ENCODE data around the gene ANTXR2.
"Not testable (repeated sequence)": the region's sequence is repeated elsewhere in the genome, so short reads cannot be mapped to it uniquely, and the experiment has no call there.

ANTXR2 gene
- total RNA-seq = 50.5 reads per million, percentile 68 among the genes with 10 or more reads in this experiment

- peak; percentile 60 for DNase-seq
Observed at GRCh38 chr4:80072744-80073472, at the start of gene ANTXR2. ANTXR2 (minus strand) TSS chr4:80073229; CDS start chr4:80072560, 669 bp downstream.

GRCh38 chr4:80121815-80122214 lies 48.8 kb upstream of the ANTXR2 start:
- not testable (repeated sequence) for DNase-seq

GRCh38 chr4:80119620-80120019 lies 46.6 kb upstream of the ANTXR2 start:
- DNase-seq = not testable (repeated sequence)

GRCh38 chr4:80116516-80116915 lies 43.5 kb upstream of the ANTXR2 start:
- DNase-seq = no peak

DNA sequence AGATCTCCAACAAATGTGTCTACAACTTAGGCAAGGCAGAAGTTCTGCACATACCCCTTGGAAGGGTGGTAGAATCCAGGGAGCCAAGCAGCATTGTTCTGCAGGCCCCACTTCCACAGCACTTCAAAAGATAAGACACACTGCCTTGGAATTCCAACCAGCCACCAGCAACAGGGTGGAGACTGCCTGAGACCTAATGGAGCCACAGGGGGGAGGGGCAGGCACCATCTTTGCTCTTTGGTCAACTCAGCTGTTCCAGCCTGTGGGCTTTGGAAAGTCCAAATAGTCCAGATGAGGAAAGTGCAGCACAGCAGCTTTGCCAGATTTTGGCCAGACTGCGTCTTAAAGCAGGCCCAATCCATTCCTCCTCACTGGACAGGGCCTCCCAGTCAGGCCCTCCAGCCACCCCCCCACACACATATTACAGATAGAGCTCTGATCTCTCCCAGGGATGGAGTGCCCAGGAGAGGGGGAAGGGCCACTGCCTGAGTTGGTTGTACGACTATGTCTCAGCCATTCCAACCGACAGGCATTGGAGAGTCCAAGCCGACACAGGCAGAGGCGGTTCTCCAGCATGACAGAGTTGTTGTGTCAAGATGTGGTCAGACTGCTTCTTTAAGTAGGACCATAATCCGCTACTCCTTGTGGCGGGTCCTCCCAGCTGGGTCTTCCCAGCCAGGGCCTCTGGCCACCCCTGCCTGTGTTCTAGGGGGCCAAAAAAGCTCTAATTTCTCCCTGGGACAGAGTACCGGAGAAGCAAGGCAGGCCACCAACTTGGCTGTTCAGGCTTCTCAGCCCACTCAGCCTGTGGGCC lies 42.5 kb upstream of the ANTXR2 start:
- DNase-seq = no peak

DNA sequence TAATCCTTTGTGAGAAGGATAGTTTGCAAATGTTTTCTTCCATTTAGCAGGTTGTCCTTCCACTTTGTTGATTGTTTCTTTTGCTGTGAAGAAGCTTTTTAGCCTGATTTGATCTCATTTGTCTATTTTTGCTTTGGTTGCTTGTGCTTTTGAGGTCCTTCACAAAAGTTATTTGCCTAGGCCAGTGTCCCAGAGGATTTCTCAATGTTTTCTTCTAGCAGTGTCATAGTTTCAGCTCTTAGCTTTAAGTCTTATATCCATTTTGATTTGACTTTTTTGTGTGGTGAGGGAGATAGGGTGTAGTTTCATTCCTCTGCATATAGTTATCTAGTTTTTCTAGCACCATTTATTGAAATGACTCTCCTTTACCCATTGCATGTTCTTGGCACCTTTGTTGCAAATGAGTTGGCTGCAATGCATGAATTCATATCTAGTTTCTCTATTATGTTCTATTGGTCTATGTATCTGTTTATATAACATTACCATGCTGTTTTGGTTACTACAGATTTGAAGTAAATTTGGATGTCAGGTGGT lies 41.8 kb upstream of the ANTXR2 start:
- no peak for DNase-seq

DNA sequence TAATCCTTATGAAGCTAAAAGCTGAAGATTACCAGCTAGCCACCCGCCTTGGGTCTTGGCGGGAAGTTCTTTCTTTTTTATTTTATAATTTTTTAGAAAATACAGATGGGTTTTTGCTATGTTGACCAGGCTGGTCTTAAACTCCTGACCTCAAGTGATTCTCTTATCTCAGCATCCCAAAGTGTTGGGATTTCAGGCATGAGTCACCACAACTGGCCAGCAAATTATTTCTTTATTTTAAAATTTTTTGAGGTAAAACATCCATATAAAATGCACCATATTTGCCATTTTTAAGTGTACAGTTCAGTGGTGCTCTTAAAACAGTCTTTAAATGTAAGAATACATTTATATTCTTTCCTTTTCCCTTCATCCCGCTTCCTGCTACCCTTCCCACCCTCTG lies 40.6 kb upstream of the ANTXR2 start:
- no peak for DNase-seq

DNA sequence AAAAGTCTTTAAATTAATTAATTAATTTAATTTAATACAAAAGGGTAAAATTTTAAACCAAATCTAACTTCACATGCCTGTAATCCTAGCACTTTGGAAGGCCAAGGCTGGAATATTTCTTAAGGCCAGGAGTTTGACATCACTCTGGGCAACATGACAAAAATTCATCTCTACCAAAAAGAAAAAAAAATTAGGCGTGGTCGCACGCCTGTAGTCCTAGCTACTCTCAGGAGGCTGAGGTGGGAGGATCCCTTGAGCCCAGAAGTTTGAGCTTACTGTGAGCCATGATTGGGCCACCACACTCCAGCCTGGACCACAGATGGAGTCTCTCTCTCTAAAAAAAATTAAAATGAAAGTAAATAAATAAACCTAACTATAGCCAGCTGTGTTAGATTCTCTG lies 39.2 kb upstream of the ANTXR2 start:
- no peak for DNase-seq

DNA sequence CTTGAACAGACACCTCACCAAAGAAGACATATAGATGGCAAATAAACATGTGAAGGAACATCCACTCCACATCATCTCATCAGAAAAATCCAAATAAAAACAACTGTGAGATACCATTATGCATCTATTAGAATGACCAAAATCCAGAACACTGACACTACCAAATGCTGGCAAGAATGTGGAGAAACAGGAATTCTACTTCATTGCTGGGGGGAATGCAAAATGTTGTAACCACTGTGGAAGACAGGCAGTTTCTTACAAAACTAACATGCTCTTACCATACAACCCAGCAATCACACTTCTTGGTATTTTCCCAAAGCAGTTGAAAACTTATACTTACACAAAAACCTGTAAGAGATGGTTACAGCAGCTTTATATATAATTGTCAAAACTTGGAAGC lies 38.2 kb upstream of the ANTXR2 start:
- no peak for DNase-seq

- DNase-seq = no peak
Observed at GRCh38 chr4:80107374-80107773, 34.3 kb upstream of the ANTXR2 start.

DNA sequence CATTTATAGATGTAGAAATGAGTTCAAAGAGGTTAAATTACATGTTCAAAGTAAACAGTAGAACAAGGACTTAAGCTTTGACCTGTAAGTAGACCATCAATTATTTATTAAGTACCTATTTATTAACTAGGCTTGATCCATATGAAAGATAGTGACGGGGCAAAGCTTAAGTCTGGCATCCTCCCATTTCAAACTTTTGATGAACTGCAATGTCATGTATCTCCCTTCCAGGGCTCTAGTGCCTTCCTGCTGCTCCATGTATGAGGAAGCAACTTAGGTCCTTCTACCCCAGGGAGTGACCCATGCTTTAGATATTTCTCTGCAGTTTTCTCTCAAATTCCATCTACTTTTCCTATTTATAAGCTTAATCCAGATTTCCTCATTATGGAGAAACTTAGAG lies 31.9 kb upstream of the ANTXR2 start:
- DNase-seq = no peak

DNA sequence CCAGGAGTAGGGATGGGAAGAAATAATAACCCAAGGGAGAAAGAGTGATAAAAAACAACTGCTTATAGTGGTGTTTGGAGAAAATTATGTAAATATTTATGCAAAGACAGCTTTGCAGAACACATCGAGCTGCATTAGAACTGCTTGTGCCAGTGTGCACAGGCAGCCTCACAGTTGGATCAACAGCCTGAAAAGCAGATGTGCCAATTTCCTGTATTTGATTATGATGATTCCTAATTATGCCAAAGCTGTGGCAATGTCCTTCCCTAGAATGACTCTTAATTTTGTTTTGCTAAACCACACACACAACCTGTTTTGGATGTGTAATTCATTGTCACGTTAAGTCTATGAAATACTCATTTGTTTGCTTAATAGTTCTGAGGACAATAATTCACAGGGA lies 30.6 kb upstream of the ANTXR2 start:
- no peak for DNase-seq

GRCh38 chr4:80101792-80102116 lies 28.7 kb upstream of the ANTXR2 start:
- DNase-seq = no peak

DNA sequence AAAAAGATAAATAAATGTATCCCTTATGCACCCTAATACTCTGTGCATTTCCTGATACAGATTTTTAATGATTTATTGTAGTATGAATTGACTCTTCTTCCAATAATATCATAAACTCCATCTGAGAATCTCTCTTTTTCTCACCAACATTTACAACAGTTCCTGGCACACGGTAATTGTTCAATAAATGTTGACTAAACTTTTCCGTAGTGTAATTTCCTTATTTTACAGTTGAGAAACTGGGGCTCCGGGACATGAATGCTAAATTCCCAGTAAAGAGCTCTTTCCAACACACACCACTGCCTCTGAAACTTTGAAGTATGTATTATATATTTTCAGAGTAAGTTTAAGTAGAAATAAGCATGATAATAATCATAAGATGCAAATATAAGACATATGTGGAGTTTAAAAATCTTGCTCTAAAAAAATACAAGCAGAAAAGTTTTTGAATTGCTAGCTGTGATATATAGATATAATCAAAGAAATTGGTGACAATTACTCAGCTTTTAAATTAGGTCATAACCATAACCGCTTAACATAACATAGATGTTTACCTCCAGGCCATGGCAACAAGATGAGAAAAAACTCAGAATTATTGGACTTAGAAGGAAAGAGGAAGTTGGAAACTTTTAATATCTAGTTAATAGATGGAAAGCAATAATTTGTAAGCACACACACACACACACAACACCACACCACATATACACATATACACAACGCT lies 28.2 kb upstream of the ANTXR2 start:
- DNase-seq = no peak

- DNase-seq = no peak
Observed at GRCh38 chr4:80099671-80100070, 26.6 kb upstream of the ANTXR2 start.

DNA sequence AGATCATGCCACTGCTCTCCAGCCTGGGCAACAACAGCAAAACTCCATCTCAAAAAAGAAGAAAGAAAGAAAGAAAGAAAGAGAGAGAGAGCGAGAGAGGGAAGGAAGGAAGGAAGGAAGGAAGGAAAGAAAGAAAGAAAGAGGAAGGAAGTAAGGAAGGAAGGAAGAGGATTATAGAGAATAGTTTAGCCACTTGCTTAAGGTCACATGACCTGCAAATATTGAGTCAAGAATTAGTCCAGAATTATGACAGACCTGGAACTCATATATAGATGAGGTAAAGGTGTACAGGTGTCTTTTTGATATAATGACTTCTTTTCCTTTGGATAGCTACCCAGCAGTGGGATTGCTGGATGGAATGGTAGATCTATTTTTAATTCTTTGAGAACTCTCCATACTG lies 25.6 kb upstream of the ANTXR2 start:
- no peak for DNase-seq

GRCh38 chr4:80097400-80098177 lies 24.6 kb upstream of the ANTXR2 start:
- DNase-seq = no peak

- DNase-seq = no peak
Observed at GRCh38 chr4:80096175-80096850, 23.3 kb upstream of the ANTXR2 start.

DNA sequence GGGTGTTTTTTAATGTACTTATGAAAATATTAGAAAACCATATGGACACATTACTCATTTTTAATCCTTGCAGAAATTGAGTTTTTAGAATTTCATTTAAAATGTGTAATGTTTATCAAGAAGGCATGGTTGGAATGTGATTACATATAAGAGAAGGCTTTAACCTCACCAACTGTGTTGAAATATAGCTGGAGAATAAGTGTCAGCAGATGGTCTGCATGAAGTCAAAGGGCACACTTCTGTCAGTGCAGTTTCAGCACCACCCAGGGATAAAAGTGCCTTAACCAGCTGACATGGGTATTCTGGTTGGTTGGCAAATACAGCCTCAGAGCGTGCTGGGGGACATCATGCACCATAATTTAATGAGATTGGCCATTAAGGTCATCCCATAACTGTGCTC lies 21.2 kb upstream of the ANTXR2 start:
- DNase-seq = no peak

DNA sequence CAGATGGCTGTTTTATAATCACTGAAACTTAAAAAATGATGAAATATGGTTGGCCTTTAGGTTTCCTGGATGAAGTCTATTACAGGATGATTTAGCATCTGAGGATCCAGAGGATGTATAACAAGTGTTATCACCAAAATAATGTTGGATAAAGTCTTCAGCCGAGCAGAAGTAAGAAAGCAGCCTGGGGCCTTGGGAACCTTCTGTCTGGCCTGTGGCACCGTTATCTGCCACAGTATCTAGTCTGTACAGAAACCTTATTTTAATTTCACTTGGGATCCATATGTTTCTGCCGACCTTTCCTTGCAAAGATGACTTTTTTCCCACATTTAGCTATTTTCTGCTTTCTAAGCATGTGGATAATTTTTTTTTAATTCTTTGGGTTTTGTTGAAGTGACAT lies 20.5 kb upstream of the ANTXR2 start:
- no peak for DNase-seq

- DNase-seq = no peak
Observed at GRCh38 chr4:80092847-80093246, 19.8 kb upstream of the ANTXR2 start.

GRCh38 chr4:80092088-80092487 lies 19.1 kb upstream of the ANTXR2 start:
- no peak for DNase-seq
